GM23248 (cell line): ENCODE results near the gene NUP93.

ENCODE experiments used
- EZH2 ChIP-seq: fragments of 200-600 bp; sonication (generic); IDR thresholded peaks from 2 replicates; pipeline ENCODE4 v1.6.1; 2018; ENCODE audit warnings: antibody characterized with exemption, mild to moderate bottlenecking; ENCODE audit not compliant: insufficient read depth, poor library complexity, severe bottlenecking
- EZH2phosphoT487 ChIP-seq: fragments of 200-600 bp; sonication (generic); IDR thresholded peaks from 2 replicates; pipeline ENCODE4 v1.6.1; 2018; ENCODE audit warnings: antibody characterized with exemption, moderate library complexity, mild to moderate bottlenecking, low read depth; ENCODE audit not compliant: insufficient read depth

- TF ChIP-seq EZH2, result no peak
- TF ChIP-seq EZH2phosphoT487, result no peak
Measured at GRCh38 chr16:56871172-56871593, 141.3 kb downstream of the NUP93 start.
